GM19035 (cell line): ENCODE measurements around the gene SLC15A4.
"Not testable (repeated sequence)": the region's sequence is repeated elsewhere in the genome, so short reads cannot be mapped to it uniquely, and the experiment has no call there.

ENCODE experiments used
- ATAC-seq: cut with Tn5 transposase; IDR thresholded peaks from one replicate; pipeline ENCODE4 v1.9.1; 2021; ENCODE audit not compliant: unreplicated experiment

The SLC15A4 gene

DNA sequence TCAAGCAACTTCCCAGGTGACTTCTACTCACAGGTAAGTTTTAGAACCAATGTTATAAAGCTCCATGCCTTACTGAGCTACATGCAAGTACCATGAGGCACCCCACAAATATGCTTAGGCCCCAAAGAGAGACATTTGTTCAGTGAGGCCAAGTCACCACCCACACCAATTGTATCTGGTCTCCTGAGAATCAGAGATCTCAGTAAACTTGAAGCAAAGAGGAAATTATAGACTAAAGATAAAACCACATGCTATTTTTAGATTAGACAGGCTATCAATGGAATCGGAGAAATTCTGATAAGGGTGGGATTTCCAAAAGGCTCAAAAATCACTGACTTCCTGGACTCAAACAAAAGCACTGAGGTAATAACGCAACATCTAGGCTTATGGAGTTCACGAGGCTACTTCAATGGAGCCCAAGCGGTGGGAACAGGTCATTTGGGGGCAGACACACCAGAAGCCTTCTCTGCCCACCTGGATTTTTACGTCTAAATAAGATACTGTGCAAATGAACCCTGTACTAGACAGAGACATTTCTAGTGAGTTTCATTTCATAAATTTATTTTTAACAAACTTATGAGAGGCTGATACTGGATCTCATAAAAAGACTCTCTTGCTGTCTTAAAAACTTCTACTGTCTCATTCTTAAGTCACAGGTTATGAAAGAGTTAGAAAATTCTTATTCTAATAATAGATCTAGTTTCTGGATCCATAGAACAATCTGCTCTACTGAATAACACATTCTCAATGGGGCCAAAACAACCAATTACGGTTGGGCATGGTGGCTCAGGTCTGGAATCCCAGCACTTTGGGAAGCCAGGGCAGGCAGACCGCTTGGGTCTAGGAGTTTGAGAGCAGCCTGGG is 7.7 kb downstream of the SLC15A4 start:
- no peak for ATAC-seq

DNA sequence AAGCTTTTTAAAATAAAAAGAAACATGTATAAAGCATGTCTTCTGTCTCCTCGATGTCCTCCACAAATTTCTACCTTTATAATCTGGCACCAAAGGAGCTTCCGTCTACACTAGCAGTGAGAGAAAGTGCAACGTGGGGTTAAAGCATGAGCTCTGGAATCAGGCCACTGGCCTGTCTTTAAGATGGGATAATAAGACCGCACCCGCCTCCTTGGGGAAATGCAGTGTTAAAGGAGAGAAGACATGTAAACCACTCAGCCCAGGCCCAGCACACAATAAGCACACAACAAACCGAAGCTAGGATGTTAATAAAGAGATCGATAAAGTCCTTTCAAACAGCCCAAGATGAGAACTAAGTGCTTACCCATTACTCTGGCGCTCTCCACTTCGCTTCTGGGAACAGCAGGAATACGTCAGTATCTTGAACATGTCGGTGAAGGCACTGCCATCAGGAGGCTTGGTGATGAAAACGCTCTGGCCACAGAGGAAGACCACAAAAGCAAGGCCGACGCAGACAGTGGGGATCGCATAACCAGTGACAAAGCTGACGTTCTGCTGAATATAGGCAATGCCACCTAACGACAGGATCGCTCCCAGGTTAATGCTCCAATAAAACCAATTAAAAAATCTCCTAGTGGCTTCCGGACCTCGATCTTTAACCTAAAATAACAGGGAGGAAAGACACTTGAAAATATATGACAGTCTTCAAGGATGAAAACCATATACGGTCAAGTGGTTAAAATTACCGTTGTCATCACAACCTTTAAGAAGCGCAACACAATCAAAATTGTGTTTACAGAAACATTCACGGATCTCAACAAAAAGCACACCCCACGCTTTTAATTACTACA is 9.1 kb downstream of the SLC15A4 start:
- no peak for ATAC-seq

DNA sequence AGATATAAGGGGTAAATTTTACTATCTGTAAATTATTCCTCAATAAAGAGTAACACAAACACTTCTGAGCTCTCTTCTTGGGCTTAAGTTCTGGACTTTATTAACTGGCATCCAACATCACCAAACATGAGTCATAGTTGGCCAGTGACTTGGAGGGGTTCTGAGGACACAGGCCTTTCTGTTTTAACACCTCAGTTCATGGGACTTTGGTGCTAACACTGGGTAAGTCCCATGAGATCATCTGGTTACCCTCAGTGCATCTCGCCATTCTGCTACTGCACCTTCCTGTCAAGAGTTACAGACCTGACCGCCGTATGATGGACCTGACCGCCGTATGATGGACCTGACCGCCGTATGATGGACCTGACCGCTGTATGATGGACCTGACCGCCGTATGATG is 9.9 kb downstream of the SLC15A4 start:
- peak; percentile 20 for ATAC-seq

DNA sequence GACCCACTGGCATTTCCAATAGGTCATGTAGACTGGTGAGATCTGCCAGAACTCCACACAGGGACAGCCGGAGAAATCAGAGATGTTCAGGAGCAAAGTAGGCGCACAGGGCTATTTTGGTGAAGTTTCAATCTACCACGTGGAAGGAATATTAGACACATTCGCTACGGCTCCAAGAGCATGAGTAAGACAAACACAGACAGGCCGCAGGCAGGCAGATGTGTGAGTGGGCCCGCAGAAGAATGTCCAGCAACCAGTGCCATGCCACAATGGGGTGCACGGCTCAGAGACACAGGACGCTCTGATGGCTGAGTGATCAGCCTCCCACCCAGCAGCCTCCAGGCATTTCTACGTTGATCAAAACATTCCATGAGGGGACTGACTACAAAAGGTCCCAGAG is 10.4 kb downstream of the SLC15A4 start:
- no peak for ATAC-seq

DNA sequence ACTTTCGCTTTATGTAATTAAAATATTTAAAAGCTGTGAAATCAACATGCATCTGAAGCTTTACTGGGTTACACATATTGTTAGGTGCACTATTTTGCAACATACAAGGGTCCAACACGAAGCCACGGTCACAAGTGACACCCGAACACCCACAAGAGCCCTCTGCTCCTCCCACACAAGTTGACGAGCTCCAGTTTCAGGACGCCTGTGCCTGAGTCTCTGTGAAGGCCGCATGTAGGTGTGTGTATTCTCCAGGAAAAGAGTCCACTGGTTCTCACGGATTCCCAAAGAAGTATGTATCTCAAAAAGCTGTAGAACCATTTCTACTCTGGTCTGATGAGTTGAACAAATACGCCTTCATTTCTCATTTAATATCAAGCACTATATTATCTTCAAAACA is 12.0 kb downstream of the SLC15A4 start:
- no peak for ATAC-seq

DNA sequence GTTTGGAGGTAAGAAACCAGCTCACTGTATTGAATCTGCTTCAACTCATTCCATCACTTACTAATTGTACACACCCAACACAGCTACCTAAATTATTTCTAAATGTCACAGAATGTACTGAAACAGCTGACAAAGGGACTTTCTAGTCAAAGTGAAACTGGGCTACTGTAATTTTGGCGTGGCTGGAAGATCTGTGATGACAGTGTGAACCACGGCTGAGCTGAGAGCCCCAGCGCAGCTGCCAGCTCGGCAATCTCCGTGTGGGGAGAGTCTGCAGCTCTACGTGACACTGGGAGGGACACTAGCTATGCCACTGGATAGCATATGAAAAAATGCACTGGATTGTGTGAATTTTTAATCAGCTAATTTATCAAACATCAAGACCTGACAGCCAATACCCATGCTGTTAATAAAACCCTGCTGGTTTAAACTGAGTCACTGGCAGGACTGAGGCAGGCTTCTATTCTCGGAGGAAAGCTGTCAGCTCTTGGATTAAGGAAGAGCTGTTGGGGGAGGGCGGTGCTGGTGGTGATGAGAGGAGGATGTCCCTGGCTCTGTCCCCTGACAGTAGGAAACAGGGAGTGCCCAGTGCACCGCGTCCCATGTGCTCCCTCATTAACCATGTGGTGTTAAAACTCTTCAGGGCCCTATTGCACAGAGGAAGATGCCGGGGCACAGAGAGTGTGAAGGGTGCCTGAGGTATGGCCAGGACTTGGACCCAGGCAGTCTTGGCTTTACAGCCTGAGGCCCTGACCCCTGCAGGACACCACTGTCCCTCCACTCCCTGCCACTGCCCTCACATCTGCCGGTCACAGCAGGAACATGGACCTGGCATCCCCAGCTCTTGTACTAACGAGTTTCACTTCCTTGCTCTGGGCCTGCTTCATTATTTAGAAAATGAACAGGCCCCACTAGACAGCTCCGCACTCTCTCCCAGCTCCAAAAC is 13.3 kb downstream of the SLC15A4 start:
- ATAC-seq: peak; percentile 73

DNA sequence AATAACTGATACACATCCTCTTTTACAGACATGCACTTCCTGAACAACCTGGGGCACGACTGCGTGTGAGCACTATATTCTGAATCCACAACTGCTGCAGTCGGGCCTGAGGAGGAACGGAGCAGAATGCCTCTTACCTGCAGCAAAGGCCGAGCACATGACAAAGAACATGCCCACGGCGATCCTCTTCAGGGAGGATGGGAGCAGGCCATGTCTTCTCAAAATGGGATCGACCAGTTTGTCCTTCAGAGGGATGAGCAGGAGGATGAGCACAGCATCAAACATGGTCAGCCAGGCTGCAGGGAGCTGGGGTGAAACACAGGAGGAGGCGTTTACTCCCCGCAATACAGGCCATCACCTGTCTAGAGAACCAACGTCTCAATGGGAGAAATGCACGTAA is 15.1 kb downstream of the SLC15A4 start:
- no peak for ATAC-seq

DNA sequence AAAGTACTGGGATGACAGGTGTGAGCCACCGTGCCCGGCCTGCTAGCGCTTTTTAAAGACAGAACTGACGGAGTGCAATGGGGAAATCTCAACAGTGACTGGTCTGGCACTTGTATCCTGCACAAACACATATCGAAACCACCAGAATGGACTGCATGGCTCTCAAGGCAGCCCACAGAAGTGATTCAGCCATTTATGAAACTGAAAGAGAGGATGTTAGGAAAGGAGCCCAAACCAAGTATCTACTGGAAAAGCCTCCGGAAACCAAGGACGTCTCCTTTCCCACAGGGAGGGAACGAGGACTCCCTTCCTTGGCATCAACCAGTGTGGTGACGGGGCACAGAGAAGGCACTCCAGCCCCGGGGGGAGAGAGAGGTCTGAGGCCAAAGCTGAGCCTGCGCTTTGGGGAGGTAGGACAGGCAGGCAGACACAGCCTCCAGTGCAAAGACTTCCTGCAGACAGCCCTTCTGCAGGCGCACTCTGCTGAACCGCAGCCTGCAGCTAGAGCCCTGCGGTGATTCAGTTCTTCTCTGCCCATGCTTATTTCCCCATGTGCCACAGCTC is 16.5 kb downstream of the SLC15A4 start:
- no peak for ATAC-seq

DNA sequence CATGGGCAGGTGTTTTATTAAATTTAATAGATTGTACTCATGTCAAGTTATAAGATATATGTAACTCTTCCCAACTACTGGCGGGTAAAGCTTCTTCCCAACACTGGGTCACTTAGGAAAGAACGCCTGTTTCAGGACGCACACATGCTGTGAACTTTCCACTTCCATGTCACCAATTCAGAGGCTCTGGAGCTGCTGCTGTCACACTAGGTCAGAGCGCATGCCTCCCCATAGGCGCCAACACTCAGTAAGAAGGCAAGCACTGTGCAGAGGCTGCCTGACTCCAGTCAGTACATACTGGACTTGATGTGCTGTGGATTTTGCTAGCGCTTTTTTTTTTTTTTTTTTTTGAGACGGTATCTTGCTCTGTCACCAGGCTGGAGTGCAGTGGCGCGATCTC is 17.2 kb downstream of the SLC15A4 start:
- ATAC-seq: no peak

DNA sequence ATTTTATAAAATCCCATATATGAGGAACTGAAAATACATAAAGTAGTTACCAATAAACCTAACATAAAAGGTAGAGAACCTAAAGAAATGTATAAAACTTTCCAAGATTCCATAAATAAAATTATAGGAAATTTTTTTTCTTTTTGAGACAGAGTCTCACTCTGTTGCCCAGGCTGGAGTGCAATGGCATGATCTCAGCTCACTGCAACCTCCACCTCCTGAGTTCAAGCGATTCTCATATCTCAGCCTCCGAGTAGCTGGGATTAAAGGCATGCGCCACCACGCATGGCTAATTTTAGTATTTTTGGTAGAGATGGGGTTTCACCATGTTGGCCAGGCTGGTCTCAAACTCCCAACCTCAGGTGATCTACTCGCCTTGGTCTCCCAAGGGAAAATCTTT is 18.4 kb downstream of the SLC15A4 start:
- not testable (repeated sequence) for ATAC-seq

DNA sequence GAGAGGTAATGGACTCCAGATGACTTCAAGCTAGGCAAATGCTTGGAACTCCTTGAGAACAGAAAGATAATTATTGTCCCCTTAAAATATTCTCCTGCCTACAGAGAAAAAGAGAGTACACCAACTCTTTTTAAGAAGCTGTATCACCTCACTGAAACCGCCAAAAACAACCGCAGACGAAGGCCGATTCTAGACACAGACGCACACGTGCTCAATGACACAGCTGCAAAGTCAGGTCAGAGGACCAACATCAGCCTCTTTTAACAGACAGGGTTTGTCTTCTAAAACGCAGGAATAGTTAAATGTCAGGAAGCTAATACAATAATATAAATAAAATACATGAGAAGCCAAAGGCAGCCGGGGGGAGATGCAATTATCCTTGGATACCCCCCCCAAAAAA is 19.0 kb downstream of the SLC15A4 start:
- ATAC-seq: no peak

DNA sequence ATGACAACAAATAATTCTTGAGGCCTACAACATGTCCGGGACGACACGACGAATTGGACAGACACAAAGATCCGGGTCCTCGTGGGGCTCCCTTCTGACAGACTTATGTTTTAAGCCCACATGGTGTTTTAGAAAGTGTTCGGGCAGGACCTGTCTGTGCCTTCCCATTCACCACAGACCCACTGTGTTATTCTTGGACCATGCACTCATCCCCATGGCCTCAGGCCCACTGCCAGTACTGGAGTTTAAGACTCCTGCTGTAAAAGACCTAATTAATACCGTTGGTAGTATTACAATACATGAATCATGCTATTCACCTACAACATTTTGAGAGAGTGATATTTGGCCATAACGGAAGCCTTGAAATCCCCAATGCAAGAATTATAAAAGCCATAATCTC is 20.0 kb downstream of the SLC15A4 start:
- no peak for ATAC-seq

DNA sequence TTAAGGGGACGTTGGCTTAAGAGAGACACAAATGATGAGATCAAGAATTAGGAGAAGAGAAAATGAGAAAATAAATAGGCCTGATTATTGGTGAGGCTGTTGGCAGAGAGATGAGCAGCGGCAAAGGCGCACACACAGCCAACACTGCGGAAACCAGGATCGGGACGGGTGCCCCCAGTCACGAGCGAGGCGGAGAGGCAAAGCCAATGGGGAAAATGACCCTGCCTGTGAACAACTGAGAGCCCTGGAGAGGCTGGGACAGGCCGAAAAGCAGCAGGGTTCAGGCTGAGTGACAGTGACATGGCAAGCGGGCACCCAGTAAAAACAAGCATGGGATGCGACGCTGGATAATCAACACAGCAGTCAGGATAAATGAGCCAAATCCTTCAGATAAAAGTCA is 21.0 kb downstream of the SLC15A4 start:
- ATAC-seq: no peak

DNA sequence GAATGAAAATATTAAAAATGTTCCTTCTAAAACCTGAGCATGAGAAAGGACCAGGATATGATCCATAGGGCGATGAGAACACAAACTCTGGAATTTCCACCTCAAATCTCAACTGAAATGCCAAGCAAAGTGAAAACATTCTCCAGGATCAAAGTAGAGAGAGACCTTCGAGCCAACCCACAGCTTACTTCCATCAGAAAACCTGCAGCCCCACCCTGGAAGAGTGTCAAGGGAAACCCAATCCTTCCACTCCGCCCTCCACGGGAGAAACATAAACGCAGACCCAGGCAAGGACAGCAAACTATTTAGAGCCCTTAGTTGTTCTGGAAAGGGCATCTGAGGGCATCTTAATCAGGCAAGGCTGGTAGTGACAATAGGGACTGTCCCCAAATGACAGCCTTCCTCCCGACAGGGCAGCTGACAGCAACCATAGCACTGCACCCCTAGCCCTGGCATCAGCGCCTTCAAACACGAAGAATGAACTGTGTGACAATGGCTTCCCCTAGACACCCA is 21.8 kb downstream of the SLC15A4 start:
- ATAC-seq: no peak

DNA sequence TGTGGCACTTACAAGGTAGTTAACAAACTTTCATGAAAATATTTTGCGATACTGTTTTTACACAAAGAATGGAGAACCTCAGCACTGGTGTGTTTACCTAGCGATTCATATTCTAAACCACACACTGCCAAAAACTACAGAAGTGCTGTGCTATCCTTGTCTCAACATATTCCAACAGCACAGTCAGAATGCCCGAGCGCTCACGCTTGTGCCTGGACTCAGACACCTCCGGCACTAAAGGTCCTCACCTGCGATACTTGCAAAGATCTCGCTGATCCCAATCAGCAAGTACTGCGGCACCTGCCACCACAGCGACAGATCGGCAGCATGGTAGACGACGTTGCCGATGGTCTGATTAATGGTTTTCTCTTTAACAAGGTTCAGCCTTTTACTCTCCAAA is 23.2 kb downstream of the SLC15A4 start:
- no peak for ATAC-seq

DNA sequence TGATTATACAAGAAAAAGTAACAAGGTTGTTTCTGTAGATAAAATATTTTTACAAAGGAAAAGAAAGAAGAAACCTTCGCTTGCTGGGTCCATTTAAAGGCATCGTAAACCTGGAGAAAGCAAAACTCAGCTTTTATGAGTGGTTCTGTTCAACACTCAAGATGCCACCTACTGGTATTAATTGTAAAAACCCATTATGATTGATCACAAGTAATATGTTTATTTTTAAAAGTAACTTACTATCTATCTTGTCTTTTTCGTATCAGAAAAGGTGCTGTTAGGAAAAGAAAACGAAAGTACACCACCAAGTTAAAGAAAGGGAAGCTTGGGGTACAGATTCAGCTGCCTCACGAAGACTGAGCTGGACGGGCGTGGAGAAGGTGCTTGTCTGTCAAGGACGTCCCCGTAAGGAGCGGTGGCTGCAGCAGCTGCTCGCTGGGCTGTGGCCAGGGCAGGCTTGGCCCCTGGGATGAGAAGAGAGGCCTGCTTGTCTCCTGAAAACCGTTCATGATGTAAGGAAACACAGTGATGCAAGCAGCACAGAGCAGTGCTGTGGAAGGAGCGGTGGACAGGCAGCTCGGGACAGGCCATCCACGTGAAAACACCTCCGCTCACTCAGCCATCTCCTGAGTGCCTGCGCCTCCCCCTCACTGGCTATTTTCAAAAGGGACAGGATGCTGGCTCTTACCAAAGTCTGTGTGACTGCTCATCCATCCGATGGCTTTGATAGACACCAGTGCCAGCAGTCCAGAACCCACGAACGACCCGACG is 25.0 kb downstream of the SLC15A4 start:
- no peak for ATAC-seq

DNA sequence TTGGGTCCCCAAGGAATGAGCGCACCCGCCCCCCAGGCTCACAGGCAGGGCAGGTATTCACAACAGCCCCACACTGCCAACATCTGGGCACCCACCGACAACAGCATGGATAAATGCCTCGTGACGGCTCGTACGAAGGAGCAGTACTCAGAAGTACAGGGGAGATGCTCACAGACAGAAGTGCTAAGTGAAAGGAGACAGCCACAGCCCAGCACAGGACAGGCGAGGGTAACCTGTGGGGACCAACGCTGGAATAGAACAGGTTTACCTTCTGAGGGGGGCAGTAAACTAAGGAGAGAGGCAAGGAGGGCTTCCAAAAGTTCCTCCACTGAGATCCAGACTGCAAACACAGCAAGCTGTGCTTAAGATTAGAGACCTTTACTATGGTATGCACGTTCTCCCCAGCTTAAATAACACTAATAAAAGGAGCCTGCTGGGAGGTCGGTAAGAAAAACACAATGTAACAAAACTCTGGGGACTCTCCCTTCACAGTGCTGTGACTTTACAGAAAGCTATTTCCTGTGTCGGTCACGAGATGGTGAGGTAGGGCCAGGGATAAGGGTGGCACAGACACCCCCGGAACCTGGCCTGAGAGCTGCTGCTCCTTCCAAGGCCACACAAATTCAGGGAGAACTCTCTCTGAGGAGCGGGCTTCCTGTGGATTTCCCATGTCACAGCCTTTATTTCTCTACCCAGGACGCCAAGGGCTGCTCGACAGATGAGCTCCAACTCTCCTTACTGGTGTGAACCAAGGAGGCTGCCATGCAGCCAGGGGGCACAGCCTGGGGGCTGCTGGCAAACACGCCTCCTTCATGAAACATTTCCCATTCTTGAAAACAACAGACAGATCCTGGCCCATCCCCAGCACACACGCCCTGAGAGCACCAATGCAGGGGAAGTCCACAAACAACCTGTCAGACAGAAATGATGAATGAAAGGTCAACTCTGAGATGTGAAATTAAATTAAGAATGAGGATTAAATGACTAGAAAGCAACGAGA is 26.3 kb downstream of the SLC15A4 start:
- no peak for ATAC-seq

DNA sequence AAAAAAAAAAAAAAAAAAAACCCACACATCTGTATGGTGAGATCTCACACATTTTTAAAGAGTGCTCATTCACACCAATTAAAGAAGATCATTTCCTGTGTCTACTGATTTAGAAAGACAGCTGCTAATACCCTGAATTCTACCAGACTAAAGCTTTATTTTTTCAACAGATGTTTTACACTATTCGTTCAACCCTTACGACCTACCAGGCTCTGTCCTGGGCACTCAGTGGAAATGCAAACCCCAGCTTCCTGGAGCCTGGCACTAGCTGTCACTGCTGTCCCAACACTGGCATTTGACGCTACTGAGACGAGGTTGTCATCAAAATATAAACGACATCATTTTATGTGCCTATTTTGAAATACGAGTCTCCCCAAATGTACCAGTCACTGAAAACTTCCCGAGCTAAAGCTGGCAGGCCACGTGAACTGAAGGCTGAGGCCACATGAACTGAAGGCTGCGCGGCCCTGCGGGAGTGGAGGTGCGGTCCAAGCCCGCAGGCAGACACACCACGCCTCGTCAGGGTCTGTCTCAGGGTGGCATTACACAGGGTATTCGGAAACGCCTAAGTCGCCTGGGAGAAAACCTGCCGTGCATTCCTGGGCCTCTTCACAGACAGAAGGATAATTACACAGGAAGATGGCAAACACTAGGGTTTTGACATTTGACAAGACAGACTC is 27.2 kb downstream of the SLC15A4 start:
- no peak for ATAC-seq
